GM21381 (cell line): ENCODE data around the gene MMP1.

Experiments used
- ATAC-seq: cut with Tn5 transposase; IDR thresholded peaks from one replicate; pipeline ENCODE4 v1.9.1; 2021; ENCODE audit warnings: mild to moderate bottlenecking, moderate library complexity; ENCODE audit not compliant: unreplicated experiment

Gene MMP1

GRCh38 chr11:102798012-102798746 is at the start of gene MMP1:
MMP1 (minus strand) TSS chr11:102798160; CDS start chr11:102798092, 68 bp downstream.
- no peak for ATAC-seq

- no peak for ATAC-seq
Observed at GRCh38 chr11:102846292-102846691, 48.3 kb upstream of the MMP1 start.

DNA sequence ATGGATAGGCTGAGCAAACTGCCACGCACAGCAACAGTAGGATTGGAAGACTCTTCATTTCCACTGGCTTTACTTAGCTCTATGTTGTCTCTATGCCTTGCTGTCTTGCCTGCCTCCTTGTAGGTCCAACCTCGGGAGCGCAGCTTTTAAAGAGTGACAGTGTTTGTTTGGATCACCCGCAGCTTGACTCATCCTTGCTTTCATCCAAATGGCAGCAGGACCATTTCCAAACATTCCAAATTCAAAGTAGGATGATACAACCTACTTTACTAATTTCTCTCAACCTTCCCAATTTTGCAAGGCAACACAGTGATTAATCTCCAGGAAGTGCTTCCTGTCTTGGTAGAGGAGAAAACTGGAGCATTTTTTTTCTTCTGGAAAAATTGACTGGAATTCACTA is 45.5 kb upstream of the MMP1 start, which contains the start of gene MMP3:
Gene MMP3 (minus strand): TSS at position 121 of the 400 bp plus-strand sequence. CDS start 63 bp downstream, at position 58.
- ATAC-seq: no peak

- no peak for ATAC-seq
Observed at GRCh38 chr11:102842930-102843329, 45.0 kb upstream of the MMP1 start.

DNA sequence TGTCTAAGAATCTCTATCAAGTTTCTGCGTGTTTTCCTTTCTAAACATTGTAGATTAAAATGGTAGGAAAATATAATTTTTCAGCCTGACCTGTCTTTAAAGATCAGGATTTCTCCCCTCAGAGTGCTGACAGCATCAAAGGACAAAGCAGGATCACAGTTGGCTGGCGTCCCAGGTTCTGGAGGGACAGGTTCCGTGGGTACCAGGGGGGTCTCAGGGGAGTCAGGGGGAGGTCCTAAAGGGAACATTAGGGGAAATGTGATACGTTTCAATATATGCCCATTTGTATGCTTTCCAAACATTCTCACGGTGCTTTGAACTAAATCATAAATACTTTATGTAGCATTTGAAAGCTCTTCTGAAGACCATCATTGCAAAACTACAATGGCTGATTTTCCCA is 42.1 kb upstream of the MMP1 start:
- no peak for ATAC-seq

- no peak for ATAC-seq
Observed at GRCh38 chr11:102837646-102838045, 39.7 kb upstream of the MMP1 start.

GRCh38 chr11:102837156-102837555 is 39.2 kb upstream of the MMP1 start:
- ATAC-seq: no peak

GRCh38 chr11:102836290-102836875 is 38.4 kb upstream of the MMP1 start:
- ATAC-seq: no peak

GRCh38 chr11:102833731-102834130 is 35.8 kb upstream of the MMP1 start:
- ATAC-seq: no peak

GRCh38 chr11:102832612-102833011 is 34.7 kb upstream of the MMP1 start:
- ATAC-seq: no peak

DNA sequence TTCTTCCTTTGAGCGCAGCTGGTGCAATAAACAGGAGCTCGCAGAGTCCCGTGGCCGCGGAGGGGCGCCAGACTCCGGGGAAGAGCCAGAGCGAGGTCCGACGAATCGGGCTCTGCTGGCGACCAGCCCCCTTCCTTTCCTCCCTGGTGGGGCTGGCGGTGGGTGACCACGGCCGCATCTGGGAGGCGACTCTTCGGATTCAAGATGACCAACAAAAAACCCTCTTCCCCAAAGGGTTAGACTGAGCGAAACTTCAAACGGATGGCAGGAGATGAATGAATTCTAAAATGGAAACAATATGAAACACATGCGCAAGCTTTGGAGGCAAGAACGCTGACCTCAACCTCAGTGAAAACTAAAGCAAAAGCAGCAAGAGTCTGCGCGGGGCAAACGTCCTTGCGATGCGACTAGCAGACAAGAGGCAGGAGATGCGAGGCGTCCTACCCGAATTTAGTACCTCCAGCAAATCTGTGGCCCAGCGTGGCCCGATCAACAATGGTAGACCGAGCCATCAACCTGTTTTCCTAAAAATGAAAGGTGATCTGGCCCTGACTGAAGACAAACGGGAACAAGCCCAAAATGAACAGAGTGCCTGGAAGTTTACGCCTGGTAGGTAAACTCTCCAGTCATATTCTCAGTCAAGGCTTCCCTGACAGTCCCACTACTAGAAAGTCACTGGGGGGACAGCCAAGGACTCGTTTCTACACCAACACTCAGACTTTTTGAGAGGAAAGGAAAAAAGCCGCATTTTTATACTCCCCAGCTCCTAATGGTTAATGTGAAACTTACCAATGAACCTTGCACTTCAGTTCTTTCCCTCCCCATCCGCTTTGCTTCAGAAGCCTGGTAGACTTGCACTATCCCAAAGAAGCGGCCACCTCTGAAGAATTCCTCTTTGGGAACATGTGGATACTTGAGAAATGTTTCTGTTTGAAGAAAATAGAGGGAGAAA is 33.8 kb upstream of the MMP1 start:
- no peak for ATAC-seq

- ATAC-seq: no peak
Observed at GRCh38 chr11:102831128-102831488, 33.1 kb upstream of the MMP1 start.

GRCh38 chr11:102830001-102830727 is 32.2 kb upstream of the MMP1 start:
- ATAC-seq: no peak

GRCh38 chr11:102829316-102830000 is 31.5 kb upstream of the MMP1 start:
- no peak for ATAC-seq

GRCh38 chr11:102824556-102824955 is 26.6 kb upstream of the MMP1 start:
- no peak for ATAC-seq

GRCh38 chr11:102819491-102819890 is 21.5 kb upstream of the MMP1 start:
- ATAC-seq: no peak

DNA sequence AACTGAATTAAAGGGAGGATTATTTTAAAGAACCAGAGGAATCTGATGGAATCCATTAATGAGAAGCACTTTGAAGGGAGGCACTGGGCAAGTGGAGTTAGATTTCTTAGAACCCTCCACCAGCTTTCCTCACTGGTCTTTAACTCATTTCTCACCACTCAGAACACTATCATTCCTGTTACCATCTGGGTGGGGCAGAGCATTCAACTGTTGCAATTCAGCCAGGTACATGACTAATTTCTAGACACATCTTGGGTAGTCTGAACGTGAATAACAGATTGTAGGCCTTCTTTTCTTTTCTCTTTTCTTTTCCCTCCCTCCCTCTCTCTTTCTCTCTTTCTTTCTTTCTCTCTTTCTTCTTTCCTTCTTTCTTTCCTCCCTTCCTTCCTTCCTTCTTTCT is 15.5 kb upstream of the MMP1 start:
- no peak for ATAC-seq

DNA sequence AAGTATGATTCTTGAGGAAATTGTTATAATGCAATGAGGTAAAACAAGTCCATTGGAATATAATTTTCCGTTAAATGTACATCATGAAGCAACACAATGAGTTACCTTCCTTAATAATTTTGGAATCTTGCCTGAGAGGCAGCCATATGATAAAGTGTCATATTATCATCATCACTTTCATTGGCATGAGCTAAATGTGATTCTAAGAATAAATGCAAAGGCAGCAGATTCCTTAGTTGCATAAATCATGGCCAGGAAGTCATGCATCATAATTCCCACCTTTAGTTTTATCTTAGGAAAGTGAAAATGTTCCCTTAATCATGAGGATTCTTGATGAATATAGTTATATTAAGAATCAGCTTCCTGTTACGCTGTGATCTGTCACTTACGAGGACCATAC is 14.2 kb upstream of the MMP1 start:
- ATAC-seq: no peak

GRCh38 chr11:102810950-102811660 is 13.1 kb upstream of the MMP1 start:
- no peak for ATAC-seq

- ATAC-seq: no peak
Observed at GRCh38 chr11:102809971-102810370, 12.0 kb upstream of the MMP1 start.
